NOMO-1 treated with DMSO at 0.1 percent for 48 hours (cell line): ENCODE measurements around the gene ARHGAP32.
"Not testable (repeated sequence)": the region's sequence is repeated elsewhere in the genome, so short reads cannot be mapped to it uniquely, and the experiment has no call there.

Experiments used
- DNase-seq: peaks from one replicate; lab custom pipeline; 2025; ENCODE audit not compliant: unreplicated experiment; lab: John Stamatoyannopoulos, UW

ARHGAP32 gene

DNA sequence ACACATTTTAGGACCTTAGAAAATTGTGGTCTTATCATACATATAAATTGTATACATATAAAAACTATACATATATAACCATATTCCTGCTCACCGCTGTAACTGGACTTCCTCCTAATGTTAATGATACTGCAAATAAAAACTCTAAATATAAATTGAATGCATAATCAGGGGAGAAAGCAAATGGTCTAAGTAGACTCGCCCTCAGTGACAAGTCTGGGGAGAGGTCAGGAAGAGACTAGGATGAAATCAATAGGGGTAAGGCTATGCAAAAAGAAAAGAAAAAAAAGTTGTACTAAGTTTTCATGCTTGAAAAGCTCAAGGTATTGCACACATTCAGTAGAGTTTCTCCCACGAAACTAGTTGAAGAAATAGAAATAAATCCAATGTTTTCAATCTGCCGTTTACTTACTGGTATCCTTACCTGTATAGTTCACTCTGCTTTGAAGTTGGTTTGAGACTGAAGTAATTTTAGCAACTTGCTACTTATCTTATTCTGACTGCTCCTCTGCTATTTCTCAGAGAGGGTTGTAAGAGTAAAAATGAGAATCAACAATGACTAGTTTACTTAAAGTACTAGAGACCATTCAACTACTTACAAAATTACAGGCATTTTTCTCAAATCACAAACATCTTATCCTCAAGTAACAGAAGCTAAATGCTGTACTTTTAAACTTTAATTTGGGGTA, 12.2 kb upstream of the ARHGAP32 start:
- DNase-seq: no peak

DNA sequence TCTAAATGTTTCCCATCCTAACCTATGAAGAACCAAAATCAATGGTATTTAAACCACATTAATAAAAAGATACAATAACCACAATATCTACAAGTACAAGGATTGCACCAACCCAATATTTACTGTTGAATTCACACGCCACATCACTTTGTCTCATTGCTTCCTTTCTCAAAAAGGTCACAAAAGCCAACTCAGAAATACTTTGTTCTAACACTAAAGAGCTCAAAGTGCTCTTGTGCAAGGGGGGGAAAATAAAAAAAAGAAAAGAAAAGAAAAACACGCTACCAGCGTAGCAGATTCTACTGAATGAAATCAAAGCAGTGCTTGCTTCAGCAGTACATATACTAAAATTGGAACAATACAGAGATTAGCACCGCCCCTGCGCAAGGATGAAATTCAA, 10.5 kb upstream of the ARHGAP32 start:
- DNase-seq: no peak

DNA sequence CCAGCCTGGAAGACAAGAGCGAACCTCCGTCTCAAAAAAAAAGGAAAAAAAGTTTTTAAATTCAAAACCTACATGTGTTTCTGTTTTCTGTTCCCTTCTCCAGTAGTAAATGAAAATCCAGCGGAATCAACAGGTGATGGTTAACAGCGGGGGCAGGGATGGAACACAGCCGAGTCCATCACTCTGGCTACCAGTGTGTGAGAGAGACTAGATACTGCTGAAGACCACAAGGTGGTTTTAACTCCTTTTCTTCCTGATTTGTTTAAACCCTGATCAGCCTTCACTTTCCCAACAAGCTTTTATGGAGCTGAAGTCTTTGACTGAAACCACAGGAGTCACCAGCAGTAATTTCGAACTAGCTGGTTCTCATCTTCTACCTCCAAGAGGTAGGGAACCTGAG, 3.6 kb upstream of the ARHGAP32 start:
- no peak for DNase-seq

DNA sequence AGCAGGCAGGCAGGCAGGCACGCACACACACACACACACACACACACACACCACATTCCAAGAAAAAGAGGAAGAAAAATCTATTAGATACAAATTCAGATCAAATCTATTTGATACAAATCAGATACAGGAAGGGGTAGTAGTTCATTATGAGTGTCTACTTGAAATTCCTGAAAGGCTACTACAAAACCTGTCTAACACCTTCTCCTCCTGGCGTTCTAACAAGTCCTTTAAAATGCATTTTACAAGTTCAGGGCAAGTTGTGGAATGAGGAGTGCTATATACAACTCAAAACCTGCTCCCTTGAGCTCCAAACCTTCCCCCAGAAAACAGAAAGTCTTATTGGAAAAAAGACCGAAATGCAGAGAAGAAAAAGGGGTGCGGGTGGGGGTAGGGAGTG, 476 bp downstream of the ARHGAP32 start:
- no peak for DNase-seq

DNA sequence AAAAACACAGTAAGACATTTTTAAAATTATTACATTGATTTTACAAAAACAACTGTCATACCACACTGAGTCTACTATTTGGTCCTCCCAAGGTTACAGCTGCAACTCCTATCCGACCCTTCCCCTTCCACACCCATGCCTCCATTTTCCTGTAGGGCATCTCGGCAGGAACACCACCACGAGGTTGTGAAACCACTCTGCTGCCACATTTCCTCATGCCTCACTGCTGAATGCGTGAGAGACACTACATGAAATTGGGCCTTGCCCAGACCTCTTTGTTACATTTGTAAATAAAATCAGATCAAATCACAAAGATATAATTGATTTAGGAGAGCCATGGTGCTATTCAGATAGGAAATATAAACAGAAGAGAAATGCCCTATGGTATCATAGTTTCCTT, 2.0 kb downstream of the ARHGAP32 start:
- no peak for DNase-seq

DNA sequence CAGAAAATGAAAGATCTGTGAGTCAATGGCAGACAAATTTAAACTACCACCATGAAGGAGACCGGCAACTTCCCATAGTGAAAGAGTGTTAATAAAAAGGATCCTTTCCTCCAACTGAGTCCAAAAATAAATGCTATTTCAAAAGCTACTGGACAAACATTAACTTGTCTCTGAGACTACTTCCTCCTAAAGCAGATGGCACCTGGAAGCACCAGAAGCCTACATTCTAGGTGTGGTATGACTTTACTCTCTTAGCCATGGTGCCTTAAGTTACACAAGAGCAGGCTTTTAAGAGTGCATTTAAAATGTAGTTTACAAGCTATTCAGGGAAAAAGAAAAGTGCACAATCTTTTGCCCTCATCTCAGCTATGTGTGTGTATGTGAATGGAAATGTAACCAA, 2.5 kb downstream of the ARHGAP32 start:
- peak; percentile 12 for DNase-seq

DNA sequence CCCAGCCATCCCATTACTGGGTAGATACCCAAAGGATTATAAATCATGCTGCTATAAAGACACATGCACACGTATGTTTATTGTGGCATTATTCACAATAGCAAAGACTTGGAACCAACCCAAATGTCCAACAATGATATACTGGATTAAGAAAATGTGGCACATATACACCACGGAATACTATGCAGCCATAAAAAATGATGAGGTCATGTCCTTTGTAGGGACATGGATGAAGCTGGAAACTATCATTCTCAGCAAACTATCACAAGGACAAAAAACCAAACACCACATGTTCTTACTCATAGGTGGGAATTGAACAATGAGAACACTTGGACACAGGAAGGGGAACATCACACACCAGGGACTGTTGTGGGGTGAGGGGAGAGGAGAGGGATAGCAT, 7.0 kb downstream of the ARHGAP32 start:
- not testable (repeated sequence) for DNase-seq

DNA sequence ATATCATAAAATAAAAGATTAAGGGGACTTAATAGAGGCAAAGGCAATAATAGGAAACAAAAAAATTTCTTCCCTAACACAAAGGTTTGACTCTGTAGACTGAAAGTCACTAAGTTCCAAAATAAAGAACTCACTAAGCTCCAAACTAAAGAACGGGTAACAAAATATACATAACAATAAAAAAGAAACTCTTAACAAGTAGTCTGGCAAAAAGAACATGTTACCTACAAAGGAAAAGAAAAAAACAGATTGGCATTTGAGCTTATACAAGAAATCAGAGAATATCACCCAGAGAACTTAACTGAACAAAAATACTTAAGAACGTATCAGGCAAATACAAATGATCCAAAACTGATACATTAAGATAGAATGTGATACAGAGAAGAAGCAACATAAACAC, 7.5 kb downstream of the ARHGAP32 start:
- no peak for DNase-seq

DNA sequence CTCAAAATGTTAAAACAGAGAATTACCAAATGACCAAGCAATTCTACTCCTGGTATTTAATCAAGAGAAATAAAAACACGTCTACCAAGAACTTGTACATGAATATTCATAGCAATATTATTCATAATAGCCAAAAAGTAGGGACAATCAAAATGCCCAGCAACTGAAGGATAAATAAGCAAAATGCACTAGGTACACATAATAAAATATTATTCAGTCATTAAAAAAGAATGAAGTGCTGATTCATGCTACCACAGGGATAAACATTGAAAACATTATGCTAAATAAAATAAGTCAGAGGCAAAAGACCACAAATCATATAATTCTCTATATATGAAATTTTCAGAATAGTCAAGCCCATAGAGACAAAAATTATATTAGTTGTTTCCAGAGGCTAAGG, 24.8 kb downstream of the ARHGAP32 start:
- no peak for DNase-seq

DNA sequence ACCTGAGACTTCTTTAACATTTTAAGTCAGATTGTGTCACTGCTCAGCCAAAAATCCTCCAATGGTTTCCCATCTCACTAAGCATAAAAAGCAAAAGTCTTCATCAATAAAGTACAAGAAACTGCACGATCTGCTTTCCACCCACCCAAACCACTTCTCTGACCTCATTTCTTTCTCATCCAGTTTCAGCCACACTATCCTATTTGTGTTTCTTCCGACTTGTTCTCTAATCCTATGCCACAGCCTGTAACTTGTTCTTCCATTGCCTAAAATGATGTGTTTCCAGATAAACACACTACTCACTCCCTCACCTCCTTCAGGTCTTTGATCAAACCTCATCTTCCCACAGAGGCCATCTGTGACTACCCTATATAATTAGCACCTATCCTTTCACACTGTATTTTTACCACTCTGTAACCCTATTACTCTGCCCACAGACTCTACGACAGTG, 28.4 kb downstream of the ARHGAP32 start:
- no peak for DNase-seq

DNA sequence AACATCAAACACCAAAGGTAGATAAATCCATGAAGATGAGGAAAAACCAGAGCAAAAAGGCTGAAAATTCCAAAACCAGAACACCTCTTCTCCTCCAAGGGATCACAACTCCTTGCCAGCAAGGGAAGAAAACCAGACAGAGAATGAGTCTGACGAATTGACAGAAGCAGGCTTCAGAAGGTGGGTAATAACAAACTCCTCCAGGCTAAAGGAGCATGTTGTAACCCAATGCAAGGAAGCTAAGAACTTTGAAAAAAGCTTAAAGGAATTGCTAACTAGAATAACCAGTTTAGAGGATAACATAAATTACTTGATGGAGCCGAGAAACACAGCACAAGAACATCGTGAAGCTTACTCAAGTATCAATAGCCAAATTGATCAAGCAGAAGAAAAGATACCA, 35.0 kb downstream of the ARHGAP32 start:
- not testable (repeated sequence) for DNase-seq

DNA sequence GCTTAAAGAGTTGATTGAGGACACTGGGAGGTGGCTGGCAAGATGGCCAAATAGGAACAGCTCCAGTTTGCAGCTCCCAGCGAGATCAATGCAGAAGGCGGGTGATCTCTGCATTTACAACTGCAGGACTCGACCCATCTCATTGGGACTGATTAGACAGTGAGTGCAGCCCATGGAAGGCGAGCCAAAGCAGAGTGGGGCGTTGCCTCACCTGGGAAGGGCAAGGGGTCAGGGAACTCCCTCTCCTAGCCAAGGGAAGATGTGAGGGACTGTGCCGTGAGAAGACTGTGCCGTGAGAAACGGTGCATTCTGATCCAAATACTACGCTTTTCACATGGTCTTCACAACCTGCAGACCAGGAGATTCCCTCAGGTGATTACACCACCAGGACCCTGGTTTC, 36.4 kb downstream of the ARHGAP32 start:
- DNase-seq: no peak

DNA sequence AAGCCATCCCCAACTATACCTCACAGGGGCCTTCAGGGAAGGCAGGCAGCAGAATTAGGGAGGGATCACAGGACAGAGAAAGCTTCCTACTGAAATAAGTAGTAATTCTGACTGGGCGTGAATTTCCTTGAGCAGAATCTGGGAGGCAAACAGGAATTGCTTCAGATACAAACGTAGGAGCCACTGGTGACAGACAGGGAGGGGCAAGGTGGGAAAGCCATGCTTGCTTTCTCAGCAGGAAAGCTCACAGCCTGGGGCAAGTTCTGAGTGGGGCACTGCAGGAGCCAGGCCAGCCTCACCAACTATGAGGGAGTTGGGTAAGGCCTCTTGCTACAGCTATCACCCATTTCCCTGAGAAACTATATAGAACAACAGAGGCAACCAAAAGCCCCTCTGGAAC, 43.6 kb downstream of the ARHGAP32 start:
- DNase-seq: no peak

DNA sequence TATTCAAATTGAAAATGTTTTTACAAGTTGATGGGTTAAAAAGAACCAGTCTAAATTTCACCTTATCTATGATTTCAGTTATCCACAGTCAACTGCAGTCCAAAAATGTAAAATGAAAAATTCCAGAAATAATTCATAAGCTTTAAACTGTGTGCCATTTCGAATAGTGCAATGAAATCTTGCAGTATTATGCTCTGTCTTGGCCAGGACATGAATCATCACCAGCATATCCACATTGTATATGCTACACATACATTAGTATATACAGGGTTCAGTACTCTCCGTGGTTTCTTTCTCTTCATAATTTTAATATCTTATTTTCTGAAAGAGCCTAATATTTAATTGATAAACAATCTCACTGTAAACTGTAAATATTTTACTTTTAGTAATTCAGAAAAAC, 45.9 kb downstream of the ARHGAP32 start:
- DNase-seq: no peak

DNA sequence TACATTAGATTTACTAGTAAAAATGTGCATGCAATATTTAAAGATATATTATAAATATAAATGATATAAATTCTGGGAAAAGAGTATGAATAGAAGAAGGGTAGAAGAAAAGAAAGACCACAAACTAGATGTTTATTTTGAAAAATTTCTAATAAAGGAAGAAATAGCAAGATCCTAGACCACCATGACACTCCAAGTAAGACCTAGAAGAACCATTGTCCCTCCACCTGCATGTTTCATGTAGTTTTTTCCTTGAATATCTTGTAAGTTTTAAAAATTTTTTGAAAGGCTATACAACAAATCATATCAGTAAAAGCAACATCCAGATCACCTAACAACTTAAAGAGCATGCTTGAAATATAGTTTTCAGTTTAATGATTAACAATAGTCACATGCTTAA, 46.8 kb downstream of the ARHGAP32 start:
- DNase-seq: no peak

DNA sequence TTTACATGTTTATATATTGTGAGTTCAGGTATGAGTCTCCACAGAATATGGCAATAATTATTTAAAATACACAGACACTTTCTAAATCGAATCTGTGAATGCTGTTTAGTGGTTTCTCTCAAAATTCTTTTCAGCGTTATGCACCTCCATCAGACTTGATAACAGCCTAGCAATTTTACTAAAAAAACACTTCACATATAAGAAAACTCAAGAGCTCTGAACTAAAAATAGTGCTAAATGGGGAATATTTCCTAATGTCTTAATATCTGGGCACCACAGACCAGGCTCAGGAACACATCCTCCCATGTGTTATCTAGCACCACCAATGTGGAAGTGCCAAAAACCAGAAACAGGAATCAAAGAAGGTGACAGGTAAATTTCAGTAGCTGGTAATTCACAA, 47.9 kb downstream of the ARHGAP32 start:
- DNase-seq: no peak

DNA sequence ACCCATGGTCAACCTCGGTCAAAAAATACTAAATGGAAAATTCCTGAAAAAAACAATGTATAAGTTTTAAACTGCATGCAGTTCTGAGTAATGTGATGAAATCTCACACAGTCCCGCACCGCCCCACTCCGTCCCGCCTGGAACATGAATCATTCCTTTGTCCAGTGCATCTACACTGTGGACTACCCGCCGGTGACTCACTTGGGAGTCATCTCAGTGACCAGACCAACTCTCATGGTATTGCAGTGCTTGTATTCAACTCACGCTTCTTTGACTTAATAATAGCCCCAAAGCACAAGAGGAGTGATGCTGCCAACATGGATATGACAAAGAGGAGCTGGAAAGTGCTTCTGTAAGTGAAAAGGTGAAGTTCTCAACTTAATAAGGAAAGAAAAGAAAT, 48.8 kb downstream of the ARHGAP32 start:
- DNase-seq: no peak

DNA sequence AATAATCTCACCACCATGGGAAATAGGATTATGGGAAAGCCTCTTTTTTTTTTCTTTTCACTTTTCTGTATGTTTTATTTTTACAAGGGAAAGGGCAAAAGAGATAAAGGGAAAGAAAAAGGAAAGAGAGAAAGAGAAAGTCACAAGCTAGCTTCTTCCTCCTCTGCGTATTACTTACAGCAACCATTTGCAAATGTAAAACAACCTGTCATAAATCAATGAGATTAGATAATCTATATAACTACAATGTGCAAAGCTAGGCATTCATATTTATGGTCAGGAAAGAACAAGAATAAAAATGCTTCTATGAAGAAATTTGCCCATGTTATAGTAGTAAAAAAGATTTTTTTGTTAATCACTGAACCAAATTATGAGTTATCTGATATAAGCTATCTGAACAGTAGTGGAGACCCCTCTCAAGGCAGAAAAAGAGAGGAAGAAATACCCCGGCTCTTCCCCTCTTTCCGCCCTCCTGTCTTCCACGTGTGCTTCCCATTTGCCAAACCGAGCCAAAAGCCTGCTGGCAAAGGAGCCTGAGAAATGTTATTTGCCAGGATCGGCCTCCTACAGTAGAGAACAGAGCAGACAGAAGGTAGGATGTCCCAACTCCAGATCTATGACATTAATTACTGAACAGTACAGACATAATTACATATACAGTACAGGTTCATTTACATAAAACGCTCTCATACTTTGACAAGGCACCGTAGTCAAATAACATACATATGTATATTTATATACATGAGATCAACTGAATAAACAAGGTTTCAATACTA, 50.2 kb downstream of the ARHGAP32 start:
- DNase-seq: no peak

DNA sequence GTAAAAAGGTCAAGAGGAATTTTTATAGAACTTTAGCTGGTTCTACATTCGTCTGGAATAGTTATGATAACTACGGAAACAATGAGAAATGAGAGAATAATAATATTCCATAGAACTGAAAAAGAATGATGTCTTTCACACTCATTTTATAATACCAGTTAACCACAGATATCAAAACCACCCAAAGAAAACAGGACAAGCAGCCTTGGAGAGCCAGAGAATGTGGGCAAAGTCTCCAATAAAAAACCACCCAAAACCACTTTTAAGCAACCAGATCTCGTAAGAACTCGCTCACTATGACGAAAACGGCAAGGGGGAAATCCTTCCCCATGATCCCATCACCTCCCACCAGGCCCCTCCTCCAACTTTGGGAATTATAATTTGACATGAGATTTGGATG, 60.8 kb downstream of the ARHGAP32 start:
- DNase-seq: no peak

DNA sequence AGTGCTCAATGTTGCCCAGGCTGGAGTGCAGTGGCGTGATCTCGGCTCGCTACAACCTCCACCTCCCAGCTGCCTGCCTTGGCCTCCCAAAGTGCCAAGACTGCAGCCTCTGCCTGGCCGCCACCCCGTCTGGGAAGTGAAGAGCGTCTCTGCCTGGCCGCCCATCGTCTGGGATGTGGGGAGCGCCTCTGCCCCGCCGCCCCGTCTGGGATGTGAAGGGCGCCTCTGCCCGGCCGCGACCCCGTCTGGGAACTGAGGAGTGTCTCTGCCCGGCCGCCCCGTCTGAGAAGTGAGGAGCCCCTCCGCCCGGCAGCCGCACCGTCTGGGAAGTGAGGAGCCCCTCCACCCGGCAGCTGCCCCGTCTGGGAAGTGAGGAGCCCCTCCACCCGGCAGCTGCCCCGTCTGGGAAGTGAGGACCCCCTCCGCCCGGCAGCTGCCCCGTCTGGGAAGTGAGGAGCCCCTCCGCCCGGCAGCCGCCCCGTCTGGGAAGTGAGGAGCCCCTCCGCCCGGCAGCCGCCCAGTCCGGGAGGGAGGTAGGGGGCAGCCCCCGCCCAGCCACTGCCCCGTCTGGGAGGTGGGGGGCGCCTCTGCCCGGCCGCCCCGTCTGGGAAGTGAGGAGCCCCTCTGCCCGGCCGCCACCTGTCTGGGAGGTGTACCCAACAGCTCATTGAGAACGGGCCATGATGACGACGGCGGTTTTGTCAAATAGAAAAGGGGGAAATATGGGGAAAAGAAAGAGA, 63.1 kb downstream of the ARHGAP32 start:
- DNase-seq: not testable (repeated sequence)

DNA sequence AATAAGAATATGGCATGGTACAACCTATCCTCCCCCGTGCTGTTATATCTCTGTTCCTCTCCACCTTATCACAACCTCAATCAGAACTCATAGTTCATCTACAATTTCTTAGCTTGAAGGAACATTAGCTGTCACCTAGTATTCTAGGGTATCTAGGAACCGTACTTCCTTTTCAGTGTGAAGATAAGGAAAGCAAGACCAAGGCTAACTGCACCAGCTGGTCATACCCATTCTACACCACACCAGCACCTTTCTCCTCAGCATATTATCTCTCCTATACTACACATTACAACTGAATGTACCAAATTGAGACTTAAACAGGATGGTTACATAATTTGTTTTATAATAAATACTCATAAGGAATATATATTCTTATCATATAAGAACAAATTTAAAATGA, 73.1 kb downstream of the ARHGAP32 start:
- no peak for DNase-seq
